IMR-90 (cell line): ENCODE data around the gene ANHX. TPM values are rescaled to one million over a fixed set of nuclear protein-coding genes. Genes with fewer than 3 reads are reported as not detected.

Source experiments
- ATAC-seq: fragments of 200-7000 bp; cut with Tn5 transposase; 2 replicates; pipeline ENCODE4 v1.9.1; 2020; ENCODE audit warnings: low read depth, mild to moderate bottlenecking, moderate library complexity
- BruUV-seq: library from RNA; stranded (reverse); fragments of 400-500 nt; replicated peaks from 2 replicates; lab custom pipeline; 2021; lab: Mats Ljungman, UMichigan
- CTCF ChIA-PET: fragments of 300-600 bp; formaldehyde crosslinking; extraction: SDS; loops from one replicate; lab custom pipeline; 2021; ENCODE audit warnings: antibody characterized with exemption; lab: Yijun Ruan, JAX
- POLR2A ChIA-PET: fragments of 300-600 bp; sonication (Branson Sonifier 250); formaldehyde crosslinking; loops from one replicate; lab custom pipeline; 2022; ENCODE audit warnings: antibody characterized with exemption; ENCODE audit not compliant: unreplicated experiment; lab: Charles Lee
- DNase-seq: peaks from one replicate; pipeline ENCODE4 v3.0.0; 2013
- H2AFZ ChIP-seq: replicated peaks from 2 replicates; pipeline ENCODE3; 2013; ENCODE audit warnings: low read length, mild to moderate bottlenecking; ENCODE audit not compliant: poor library complexity
- H2AK5ac ChIP-seq: 2 replicates; pipeline ENCODE4 v1.6.1; 2013; ENCODE audit warnings: low read depth, low read length, inconsistent platforms
- H2AK9ac ChIP-seq: replicated peaks from 2 replicates; pipeline ENCODE3; 2013; ENCODE audit warnings: mild to moderate bottlenecking, low read depth, low read length, moderate library complexity; ENCODE audit not compliant: poor library complexity
- H2BK120ac ChIP-seq: 2 replicates; pipeline ENCODE4 v1.6.1; 2013; ENCODE audit warnings: low read depth, low read length, inconsistent platforms
- H2BK15ac ChIP-seq: 3 replicates; pipeline ENCODE4 v1.6.1; 2013; ENCODE audit warnings: low read depth, low read length, inconsistent platforms
- H2BK20ac ChIP-seq: 2 replicates; pipeline ENCODE4 v1.6.1; 2013; ENCODE audit warnings: low read depth, mild to moderate bottlenecking, inconsistent platforms, low read length, moderate library complexity
- H2BK5ac ChIP-seq: 2 replicates; pipeline ENCODE4 v1.6.1; 2013; ENCODE audit warnings: mild to moderate bottlenecking, low read depth, low read length, inconsistent platforms; ENCODE audit not compliant: poor library complexity, severe bottlenecking
- H3K14ac ChIP-seq: replicated peaks from 2 replicates; pipeline ENCODE4 v1.6.1; 2013; ENCODE audit warnings: low read depth, low read length, inconsistent platforms
- H3K18ac ChIP-seq: 2 replicates; pipeline ENCODE4 v1.6.1; 2013; ENCODE audit warnings: low read depth, low read length, control low read depth
- H3K23ac ChIP-seq: 2 replicates; pipeline ENCODE4 v1.6.1; 2013; ENCODE audit warnings: low read depth, low read length, inconsistent platforms
- H3K27ac ChIP-seq: 2 replicates; pipeline ENCODE4 v1.5.1; 2013; ENCODE audit warnings: mild to moderate bottlenecking, control low read depth, low read length; ENCODE audit not compliant: insufficient read depth
- H3K27me3 ChIP-seq: 2 replicates; pipeline ENCODE4 v1.6.1; 2013; ENCODE audit warnings: low read length; ENCODE audit not compliant: control insufficient read depth, insufficient read depth
- H3K36me3 ChIP-seq: 2 replicates; pipeline ENCODE4 v1.6.1; 2013; ENCODE audit warnings: low read length, mixed read lengths; ENCODE audit not compliant: control insufficient read depth, insufficient read depth
- H3K4ac ChIP-seq: 2 replicates; pipeline ENCODE4 v1.6.1; 2013; ENCODE audit warnings: low read depth, low read length, inconsistent platforms
- H3K4me1 ChIP-seq: 2 replicates; pipeline ENCODE4 v1.6.1; 2013; ENCODE audit warnings: low read length, mixed read lengths; ENCODE audit not compliant: control insufficient read depth, insufficient read depth
- H3K4me2 ChIP-seq: 2 replicates; pipeline ENCODE4 v1.6.1; 2013; ENCODE audit warnings: low read depth, mild to moderate bottlenecking, control low read depth, low read length, moderate library complexity
- H3K4me3 ChIP-seq: 2 replicates; pipeline ENCODE4 v1.5.1; 2013; ENCODE audit warnings: low read depth, mild to moderate bottlenecking, control low read depth, low read length, moderate library complexity; ENCODE audit not compliant: insufficient read depth
- H3K56ac ChIP-seq: 2 replicates; pipeline ENCODE4 v1.6.1; 2013; ENCODE audit warnings: low read length, inconsistent platforms; ENCODE audit not compliant: insufficient read depth; ENCODE audit errors: extremely low read depth
- H3K79me1 ChIP-seq, 2 experiments: 2 replicates each; pipeline ENCODE4 v1.6.1; 2013; ENCODE audit warnings: low read length in 2 of 2, inconsistent platforms in 1 of 2, low read depth in 1 of 2
- H3K9ac ChIP-seq: 2 replicates; pipeline ENCODE4 v1.6.1; 2013; ENCODE audit warnings: low read depth, low read length, control low read depth
- H3K9me1 ChIP-seq: 2 replicates; pipeline ENCODE4 v1.6.1; 2013; ENCODE audit warnings: low read length, inconsistent platforms; ENCODE audit not compliant: insufficient read depth
- H3K9me3 ChIP-seq: 2 replicates; pipeline ENCODE4 v1.6.1; 2013; ENCODE audit warnings: low read length; ENCODE audit not compliant: control insufficient read depth, insufficient read depth
- H4K20me1 ChIP-seq: 2 replicates; pipeline ENCODE4 v1.6.1; 2013; ENCODE audit warnings: low read length, inconsistent platforms; ENCODE audit not compliant: insufficient read depth
- H4K5ac ChIP-seq: 2 replicates; pipeline ENCODE4 v1.6.1; 2013; ENCODE audit warnings: mild to moderate bottlenecking, low read depth, low read length, control low read depth
- H4K8ac ChIP-seq, 2 experiments: 2 replicates each; pipeline ENCODE4 v1.6.1; 2013; ENCODE audit warnings: low read depth in 2 of 2, low read length in 2 of 2, control low read depth in 1 of 2, inconsistent platforms in 1 of 2
- H4K91ac ChIP-seq: 2 replicates; pipeline ENCODE4 v1.6.1; 2013; ENCODE audit warnings: low read depth, low read length, inconsistent platforms; ENCODE audit not compliant: insufficient read depth
- BHLHE40 ChIP-seq: fragments of 150-350 bp; IDR thresholded peaks from 2 replicates; pipeline ENCODE4 v1.6.1; 2016; ENCODE audit warnings: mild to moderate bottlenecking, low read depth, low read length
- CEBPB ChIP-seq: IDR thresholded peaks from 2 replicates; pipeline ENCODE4 v1.6.1; 2012; ENCODE audit warnings: low read depth, low read length, improper control_type of control experiment
- CHD1 ChIP-seq: IDR thresholded peaks from 2 replicates; pipeline ENCODE4 v1.6.1; 2012; ENCODE audit warnings: low read depth, low read length, improper control_type of control experiment
- CTCF ChIP-seq: conservative IDR thresholded peaks from 2 replicates; pipeline ENCODE4 v1.5.1; 2012; ENCODE audit warnings: mild to moderate bottlenecking, low read depth, low read length, improper control_type of control experiment
- FOS ChIP-seq: fragments of 150-350 bp; IDR thresholded peaks from 2 replicates; pipeline ENCODE4 v1.6.1; 2016; ENCODE audit warnings: low read depth, low read length
- MXI1 ChIP-seq: IDR thresholded peaks from 2 replicates; pipeline ENCODE4 v1.6.1; 2012; ENCODE audit warnings: low read depth, mild to moderate bottlenecking, low read length, moderate library complexity, borderline replicate concordance
- NFE2L2 ChIP-seq: fragments of 150-350 bp; IDR thresholded peaks from 2 replicates; pipeline ENCODE4 v1.6.1; 2016; ENCODE audit warnings: low read depth, mild to moderate bottlenecking, low read length
- WGBS, 2 experiments: methylation state at CpG; one replicate each; pipeline versions ENCODE4 v1.1.5 to v1.1.7; 2013; ENCODE audit warnings: missing lambda C conversion rate in 2 of 2; ENCODE audit not compliant: insufficient read length in 1 of 2; ENCODE audit errors: extremely low coverage in 2 of 2; 5-methylcytosine and 5-hydroxymethylcytosine counted together
- dilution Hi-C: fragments of 300-500 bp; cut with HindIII; formaldehyde crosslinking; loops from one replicate; pipeline ENCODE4 v1.14.3; 2018; ENCODE audit warnings: low sequenced_read_pairs; ENCODE audit not compliant: unreplicated experiment
- in situ Hi-C: fragments of 300-500 bp; cut with MboI; formaldehyde crosslinking; loops from 3 replicates; pipeline ENCODE4 v1.14.3; 2019; ENCODE audit warnings: low sequenced_read_pairs, inconsistent platforms, mixed read lengths
- intact Hi-C: fragments of 100-400 bp; cut with micrococcal nuclease; formaldehyde crosslinking; loops from 2 replicates; pipeline ENCODE4 v1.10.0; 2022
- polyA plus RNA-seq, 3 experiments: library from polyadenylated mRNA; depleted of rRNA; stranded (reverse); fragments of >200 nt; gene quantifications; 2 replicates each; pipeline ENCODE4 v1.2.3, GENCODE V29; 2012; ENCODE audit warnings: low replicate concordance in 1 of 3
- total RNA-seq: library from RNA; depleted of rRNA; stranded (reverse); fragments of >200 nt; gene quantifications from 2 replicates; pipeline ENCODE4 v1.2.3, GENCODE V29; 2012

Gene ANHX
- total and polyA plus RNA-seq, 2 of the 4 experiments (the other 2 are of a cell fraction): not detected

- Histone ChIP-seq H4K91ac (no peak overlapping the region), H3K18ac (no peak overlapping the region), H4K5ac (no peak overlapping the region), H4K8ac (no peak overlapping the region), H2AK5ac (no peak overlapping the region), H3K4me1 (no peaks in the 10 kb centered on the region), H2BK20ac (no peak overlapping the region), H3K23ac (no peak overlapping the region), H3K14ac (no peak overlapping the region), H4K20me1 (no peaks in the 10 kb centered on the region), H3K4me2 (no peak overlapping the region), H2AK9ac (no peak overlapping the region), H3K56ac (no peak overlapping the region), H3K79me1 (peaks cover 0 to 3% of the 10 kb centered on the region in 2 experiments; a peak in 1 of 4 replicates), H2BK15ac (no peak overlapping the region), H2AFZ (no peak overlapping the region), H2BK120ac (no peak overlapping the region), H2BK5ac (no peak overlapping the region), H3K36me3 (peaks cover 23% of the 10 kb centered on the region), H3K9me3 (peaks cover 50% of the 10 kb centered on the region), H3K9ac (no peak overlapping the region), H3K4me3 (no peak overlapping the region), H3K27me3 (no peaks in the 10 kb centered on the region), H3K27ac (no peak overlapping the region), H3K4ac (no peak overlapping the region), H3K9me1 (no peaks in the 10 kb centered on the region)
- in situ Hi-C loops (no loop called here), dilution Hi-C loops (no loop called here), intact Hi-C loops (no loop called here)
- TF ChIP-seq BHLHE40: no peak
- TF ChIP-seq NFE2L2: no peak
- no peak for TF ChIP-seq CTCF
- TF ChIP-seq CHD1: no peak
- no peak for TF ChIP-seq FOS
- no peak for TF ChIP-seq MXI1
- no peak for TF ChIP-seq CEBPB
- ChIA-PET CTCF (no interaction called here), POLR2A (no interaction called here)
- DNase-seq (no peak), ATAC-seq (no peak)
- BruUV-seq: no TSS peak
- no CpG with 5 or more reads among the region's 2 CpGs for WGBS, 2 experiments
Measured at GRCh38 chr12:133201888-133202287, 33.8 kb downstream of the ANHX start.
